Pancreas (tissue), 10 donors: Measurements from ENCODE around the gene CRTC2. TPM values are rescaled to one million over a fixed set of nuclear protein-coding genes. Genes with fewer than 3 reads are reported as not detected.

Source experiments
- ATAC-seq, 4 donors: fragments of 200-7000 bp; cut with Tn5 transposase; one replicate each; pipeline versions ENCODE4 v1.8.0 to v1.9.1; 2020; ENCODE audit warnings: mild to moderate bottlenecking in 4 of 4, moderate library complexity in 4 of 4
- DNase-seq, 6 donors: peaks; one replicate each; pipeline ENCODE4 v3.0.0-alpha.2; 2020
- FAIRE-seq: peaks from 2 replicates; lab custom pipeline; 2012; peaks lifted over from hg19 to GRCh38; lab: Jason Lieb, UNC
- H3K27ac ChIP-seq, 4 donors: fragments of 200-600 bp; sonication (generic); 1 replicate in 3 of 4; 2 replicates in 1 of 4; pipeline versions ENCODE4 v1.5.0 to v1.8.0; 2020
- H3K27me3 ChIP-seq, 4 donors: fragments of 200-600 bp; one replicate each; pipeline ENCODE4 v1.8.0; 2021
- H3K36me3 ChIP-seq, 3 donors: fragments of 200-600 bp; sonication (generic) in 1 of 3; one replicate each; pipeline versions ENCODE4 v1.5.0 to v1.8.0; 2020 to 2021
- H3K4me1 ChIP-seq, 3 donors: fragments of 200-600 bp; one replicate each; pipeline ENCODE4 v1.8.0; 2021
- H3K4me3 ChIP-seq, 4 donors: fragments of 200-600 bp; sonication (generic) in 2 of 4; one replicate each; pipeline versions ENCODE4 v1.5.0 to v1.8.0; 2020 to 2021
- H3K9me3 ChIP-seq, 4 donors: fragments of 200-600 bp; one replicate each; pipeline ENCODE4 v1.8.0; 2021
- CTCF ChIP-seq, 4 donors: fragments of 200-600 bp; sonication (generic) in 3 of 4; IDR thresholded peaks; one replicate each; pipeline versions ENCODE4 v1.5.0 to v1.8.0; 2021; ENCODE audit warnings: antibody characterized with exemption in 4 of 4
- WGBS, 2 donors: extraction: QIAGEN DNeasy Blood & Tissue Kit; methylation state at CpG; one replicate each; pipeline ENCODE4 v1.1.7; 2013; 5-methylcytosine and 5-hydroxymethylcytosine counted together
- intact Hi-C, 3 donors: fragments of 100-400 bp; cut with DNase I; formaldehyde crosslinking; loops; one replicate each; pipeline versions ENCODE4 v1.11.1 to v1.14.2; 2022
- polyA plus RNA-seq, 2 donors: library from polyadenylated mRNA; stranded (reverse); fragments of 200-250 nt; gene quantifications; one replicate each; pipeline ENCODE4 v1.2.3, GENCODE V29; 2013
- total RNA-seq, 6 donors: library from RNA; stranded (reverse); fragmentation: NEBNext Ultra II Directional in 4 of 6; extraction: Animal tissue kit (Norgen Biotek cat#: 25700) in 4 of 6; gene quantifications; one replicate each; pipeline versions ENCODE4 v1.2.1 to v1.2.4, GENCODE V29; 2021 to 2023
- donor health status: healthy with polysubstance abuse.
- donor health status: DM: no; HTN: no; CAD: no; lungs with moderate emphysema.
- donor health status: DM: no; HTN: no; CAD: no.
- donor health status: control.
- donor health status: control.
- donor health status: Bipolar disorder and iron deficiency.
- donor health status: DM: yes; HTN: yes; CAD: no.
- donor health status: DM: no; HTN: no; CAD: no.
- donor health status: DM: no; HTN: no; CAD: no.
- donor health status: DM: yes; HTN: yes; CAD: no.

The CRTC2 gene
- total and polyA plus RNA-seq, 8 donors = 13.4 to 48.6 (median 20.7) TPM

- no peak for ATAC-seq
- peak overlapping the region in 2 of 4 donors; percentile 95 to 97 for H3K27ac ChIP-seq
- H3K27me3 ChIP-seq = no peaks in the 10 kb centered on the region
- no peak for DNase-seq
- FAIRE-seq = no peak
- no peaks in the 10 kb centered on the region for H3K9me3 ChIP-seq
- peaks cover 10 to 39% (median 11%) of the 10 kb centered on the region in 3 donors for H3K4me1 ChIP-seq
- intact Hi-C loops = no loop called here
- peak overlapping the region in 1 of 4 donors; percentile 76 for H3K4me3 ChIP-seq
- WGBS, 2 donors = 82 to 84% methylated on average over 4 of the region's 4 CpGs
- peaks cover 0 to 7% (median 0%) of the 10 kb centered on the region in 3 donors for H3K36me3 ChIP-seq
- TF ChIP-seq CTCF (IDR thresholded peaks at IDR 0.05) = no peak
These were observed 3.0 kb upstream of the CRTC2 start for GRCh38 chr1:153961421-153961820.

- H3K27me3 ChIP-seq = no peaks in the 10 kb centered on the region
- 80 to 82% methylated on average over 11 of the region's 11 CpGs for WGBS, 2 donors
- peaks cover 0 to 7% (median 0%) of the 10 kb centered on the region in 3 donors for H3K36me3 ChIP-seq
- no peak overlapping the region for H3K27ac ChIP-seq
- no peak overlapping the region for H3K4me3 ChIP-seq
- H3K9me3 ChIP-seq = no peaks in the 10 kb centered on the region
- intact Hi-C loops = no loop called here
- ATAC-seq (no peak), FAIRE-seq (no peak), DNase-seq (peak in 1 of 6 donors; percentile 81)
- H3K4me1 ChIP-seq = peaks cover 10 to 35% (median 11%) of the 10 kb centered on the region in 3 donors
- TF ChIP-seq CTCF (IDR thresholded peaks at IDR 0.05) = no peak
These were observed 1.8 kb upstream of the CRTC2 start for GRCh38 chr1:153960206-153960605.

- no peaks in the 10 kb centered on the region for H3K27me3 ChIP-seq
- no peak for ATAC-seq
- H3K36me3 ChIP-seq = peaks cover 0 to 7% (median 0%) of the 10 kb centered on the region in 3 donors
- no peak for FAIRE-seq
- 44 to 73% methylated on average over 3 of the region's 3 CpGs for WGBS, 2 donors
- intact Hi-C loops = no loop called here
- H3K27ac ChIP-seq = peak overlapping the region in 1 of 4 donors; percentile 50
- H3K4me3 ChIP-seq = no peak overlapping the region
- no peak for TF ChIP-seq CTCF (IDR thresholded peaks at IDR 0.05)
- H3K9me3 ChIP-seq = no peaks in the 10 kb centered on the region
- H3K4me1 ChIP-seq = peaks cover 8 to 30% (median 10%) of the 10 kb centered on the region in 3 donors
- peak in 1 of 6 donors; percentile 19 for DNase-seq
These were observed 1.0 kb upstream of the CRTC2 start for GRCh38 chr1:153959454-153959853.

GRCh38 chr1:153958961-153959260 is 499 bp upstream of the CRTC2 start:
- H3K4me3 ChIP-seq = peak overlapping the region in 2 of 4 donors; percentile 71 to 91
- 13 to 14% methylated on average over 4 of the region's 4 CpGs for WGBS, 2 donors
- intact Hi-C loops = no loop called here
- no peak for ATAC-seq
- no peak for TF ChIP-seq CTCF (IDR thresholded peaks at IDR 0.05)
- H3K27ac ChIP-seq = peak overlapping the region in 1 of 4 donors; percentile 50
- peaks cover 0 to 7% (median 0%) of the 10 kb centered on the region in 3 donors for H3K36me3 ChIP-seq
- H3K27me3 ChIP-seq = no peaks in the 10 kb centered on the region
- DNase-seq = peak in 1 of 6 donors; percentile 14
- H3K9me3 ChIP-seq = no peaks in the 10 kb centered on the region
- no peak for FAIRE-seq
- H3K4me1 ChIP-seq = peaks cover 7 to 27% (median 10%) of the 10 kb centered on the region in 3 donors

- no peak for TF ChIP-seq CTCF (IDR thresholded peaks at IDR 0.05)
- FAIRE-seq (no peak), DNase-seq (no peak), ATAC-seq (peak in 3 of 4 donors; percentile 0 to 5 (median 3))
- peak overlapping the region; percentile 67 to 91 (median 78) for H3K4me3 ChIP-seq
- intact Hi-C loops = no loop called here
- H3K27ac ChIP-seq = peak overlapping the region in 3 of 4 donors; percentile 67 to 91 (median 79)
- 0% methylated on average over 12 to 13 of the region's 13 CpGs for WGBS, 2 donors
- no peaks in the 10 kb centered on the region for H3K27me3 ChIP-seq
- peaks cover 0 to 7% (median 0%) of the 10 kb centered on the region in 3 donors for H3K36me3 ChIP-seq
- peaks cover 7 to 27% (median 10%) of the 10 kb centered on the region in 3 donors for H3K4me1 ChIP-seq
- H3K9me3 ChIP-seq = no peaks in the 10 kb centered on the region
These were observed 685 bp downstream of the CRTC2 start for GRCh38 chr1:153957744-153958110.
